ENCODE results near the gene LMX1B. TPM values are rescaled to one million over a fixed set of nuclear protein-coding genes. Genes with fewer than 3 reads are reported as not detected.

LMX1B gene
- total and polyA plus RNA-seq, 10 donors, result 0.02 to 0.25 TPM; not detected in 8

DNA sequence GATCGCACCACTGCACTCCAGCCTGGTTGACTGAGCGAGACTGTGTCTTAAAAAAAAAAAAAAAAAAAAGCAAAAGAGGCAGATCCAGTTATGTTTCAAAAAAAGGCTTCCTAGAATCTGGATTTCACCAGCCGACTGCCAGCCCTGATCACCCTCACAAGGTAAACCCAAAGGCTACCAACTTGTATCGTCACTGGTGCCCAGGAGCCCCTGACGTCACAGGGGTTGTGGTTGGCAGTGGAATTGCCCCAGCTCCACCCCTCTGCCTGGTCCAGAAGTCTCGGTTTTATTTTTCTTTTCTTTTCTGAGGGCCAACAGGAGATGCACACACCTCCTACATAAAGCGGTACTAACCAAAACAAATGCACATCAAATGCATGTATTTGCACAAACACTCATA, 6.0 kb upstream of the LMX1B start:
- Histone ChIP-seq H3K27me3 (replicated peaks in 1 of 7) (peaks cover 9 to 88% (median 39%) of the 10 kb centered on the region in 7 donors), H3K9me3 (no peaks in the 10 kb centered on the region), H3K4me3 (no peak overlapping the region), H3K36me3 (no peaks in the 10 kb centered on the region), H3K4me1 (peaks cover 12 to 38% (median 18%) of the 10 kb centered on the region in 6 donors), H3K27ac (no peak overlapping the region)
- TF ChIP-seq POLR2A (IDR thresholded peaks at IDR 0.05), result no peak
- TF ChIP-seq, protein P1, sequence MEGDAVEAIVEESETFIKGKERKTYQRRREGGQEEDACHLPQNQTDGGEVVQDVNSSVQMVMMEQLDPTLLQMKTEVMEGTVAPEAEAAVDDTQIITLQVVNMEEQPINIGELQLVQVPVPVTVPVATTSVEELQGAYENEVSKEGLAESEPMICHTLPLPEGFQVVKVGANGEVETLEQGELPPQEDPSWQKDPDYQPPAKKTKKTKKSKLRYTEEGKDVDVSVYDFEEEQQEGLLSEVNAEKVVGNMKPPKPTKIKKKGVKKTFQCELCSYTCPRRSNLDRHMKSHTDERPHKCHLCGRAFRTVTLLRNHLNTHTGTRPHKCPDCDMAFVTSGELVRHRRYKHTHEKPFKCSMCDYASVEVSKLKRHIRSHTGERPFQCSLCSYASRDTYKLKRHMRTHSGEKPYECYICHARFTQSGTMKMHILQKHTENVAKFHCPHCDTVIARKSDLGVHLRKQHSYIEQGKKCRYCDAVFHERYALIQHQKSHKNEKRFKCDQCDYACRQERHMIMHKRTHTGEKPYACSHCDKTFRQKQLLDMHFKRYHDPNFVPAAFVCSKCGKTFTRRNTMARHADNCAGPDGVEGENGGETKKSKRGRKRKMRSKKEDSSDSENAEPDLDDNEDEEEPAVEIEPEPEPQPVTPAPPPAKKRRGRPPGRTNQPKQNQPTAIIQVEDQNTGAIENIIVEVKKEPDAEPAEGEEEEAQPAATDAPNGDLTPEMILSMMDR (IDR thresholded peaks at IDR 0.05 in 8 of 11, conservative IDR thresholded peaks at IDR 0.05 in 3 of 11), result no peak
- TF ChIP-seq POLR2AphosphoS5 (IDR thresholded peaks at IDR 0.05), result no peak
- DNase-seq, result no peak
- 62 to 79% (median 69%) methylated on average over 7 of the region's 7 CpGs for WGBS, 5 donors
- intact Hi-C loops (cut with DNase I; ENCODE audit: low total_unique reads), result loop anchor here (10.0 kb wide), 1 partner anchor 177 kb away; no protein-coding TSS in a partner anchor

DNA sequence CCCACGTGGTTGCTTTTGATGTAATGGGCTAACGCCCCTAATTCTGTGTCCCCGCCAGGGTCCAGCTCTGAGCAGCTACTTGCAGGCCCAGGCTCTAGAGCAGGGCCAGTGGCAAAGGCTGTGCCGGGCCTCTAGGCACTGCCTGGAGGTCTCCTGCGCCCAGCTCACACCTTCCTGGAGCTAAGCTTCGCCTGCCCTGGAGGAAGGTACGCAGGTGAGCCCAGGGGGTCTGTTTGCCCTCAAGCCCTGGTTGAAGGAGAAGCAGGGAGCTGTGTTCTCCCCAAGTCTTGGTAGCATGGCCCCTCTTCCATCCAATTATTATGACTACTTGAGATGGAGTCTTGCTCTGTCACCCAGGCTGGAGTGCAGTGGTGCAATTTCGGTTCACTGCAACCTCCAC, 5.2 kb upstream of the LMX1B start:
- Histone ChIP-seq H3K27me3 (replicated peaks in 1 of 7) (peaks cover 16 to 88% (median 47%) of the 10 kb centered on the region in 7 donors), H3K9me3 (no peaks in the 10 kb centered on the region), H3K36me3 (no peaks in the 10 kb centered on the region), H3K4me1 (peaks cover 19 to 46% (median 26%) of the 10 kb centered on the region in 6 donors), H3K4me3 (no peak overlapping the region), H3K27ac (no peak overlapping the region)
- intact Hi-C loops (cut with DNase I; ENCODE audit: low total_unique reads), result loop anchor here (10.0 kb wide), 1 partner anchor 176 kb away; no protein-coding TSS in a partner anchor
- 82 to 92% (median 88%) methylated on average over 8 of the region's 8 CpGs for WGBS, 5 donors
- no peak for DNase-seq
- TF ChIP-seq POLR2AphosphoS5 (IDR thresholded peaks at IDR 0.05) (no peak), POLR2A (IDR thresholded peaks at IDR 0.05) (no peak)
- TF ChIP-seq, protein P1 (IDR thresholded peaks at IDR 0.05 in 8 of 11, conservative IDR thresholded peaks at IDR 0.05 in 3 of 11), result no peak

DNA sequence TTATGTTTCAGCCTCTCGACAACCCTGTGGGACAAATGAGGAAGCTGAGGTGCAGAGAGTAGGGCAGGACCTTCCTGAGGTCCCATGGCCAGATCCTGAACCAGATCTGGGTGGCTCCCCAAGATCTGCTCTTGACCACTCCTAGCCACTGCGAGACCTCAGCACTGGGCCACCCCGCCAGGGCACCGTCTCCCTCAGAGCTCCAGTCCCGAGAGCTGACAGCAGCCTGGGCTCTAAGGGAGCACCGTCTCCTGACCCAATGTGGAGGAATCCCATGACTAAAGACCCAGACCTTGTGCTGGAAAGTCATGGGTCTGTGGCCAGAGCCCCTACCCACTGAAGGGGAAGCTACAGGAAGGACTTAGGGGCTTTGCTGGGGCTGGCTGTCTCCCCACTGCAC, 4.5 kb upstream of the LMX1B start:
- H3K9me3 ChIP-seq, result no peaks in the 10 kb centered on the region
- H3K27me3 ChIP-seq (replicated peaks in 1 of 7), result peaks cover 16 to 88% (median 49%) of the 10 kb centered on the region in 7 donors
- TF ChIP-seq POLR2A (IDR thresholded peaks at IDR 0.05) (no peak), POLR2AphosphoS5 (IDR thresholded peaks at IDR 0.05) (no peak)
- TF ChIP-seq, protein P1 (IDR thresholded peaks at IDR 0.05 in 8 of 11, conservative IDR thresholded peaks at IDR 0.05 in 3 of 11), result no peak
- DNase-seq, result no peak
- no peaks in the 10 kb centered on the region for H3K36me3 ChIP-seq
- intact Hi-C loops (cut with DNase I; ENCODE audit: low total_unique reads), result loop anchor here (10.0 kb wide), 1 partner anchor 176 kb away; no protein-coding TSS in a partner anchor
- peaks cover 19 to 46% (median 26%) of the 10 kb centered on the region in 6 donors for H3K4me1 ChIP-seq
- H3K4me3 ChIP-seq, result no peak overlapping the region
- WGBS, 5 donors, result 34 to 84% (median 73%) methylated on average over 2 to 6 of the region's 6 CpGs
- H3K27ac ChIP-seq, result no peak overlapping the region

DNA sequence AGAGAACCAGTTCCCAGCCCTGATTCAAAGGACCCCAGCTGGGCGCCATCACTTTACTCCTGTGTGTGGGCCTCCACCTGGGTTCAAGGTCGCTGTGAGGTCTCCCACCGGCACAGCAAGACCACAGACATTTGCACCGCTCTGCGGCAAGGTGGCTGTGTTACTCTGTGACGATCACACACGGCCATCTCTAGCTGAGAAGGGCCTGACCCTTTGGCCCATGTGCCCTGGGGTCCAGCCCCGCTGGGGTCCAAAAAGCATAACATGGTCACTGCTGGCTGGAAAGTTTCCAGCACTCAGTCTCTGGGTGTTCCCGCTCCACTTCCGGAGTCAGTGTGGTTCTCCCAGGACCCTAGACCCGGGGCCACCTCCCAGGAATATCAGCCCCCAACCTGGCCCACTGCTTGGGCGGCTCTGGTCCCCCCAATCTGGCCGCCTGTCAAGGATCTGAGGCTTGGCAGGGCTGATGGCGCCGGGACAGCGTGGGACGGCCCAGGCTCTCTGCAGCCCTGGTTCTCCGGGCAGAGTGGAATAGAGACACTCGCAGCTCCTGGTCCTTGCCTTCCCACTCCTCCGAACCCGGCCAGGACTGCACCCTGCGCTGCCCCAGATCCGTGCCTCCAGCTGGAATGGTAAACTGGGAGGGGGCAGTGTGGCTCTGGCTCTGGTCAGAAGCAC, 3.9 kb upstream of the LMX1B start:
- WGBS, 5 donors, result 14 to 38% (median 22%) methylated on average over 12 to 23 of the region's 23 CpGs
- DNase-seq, result no peak
- TF ChIP-seq POLR2A (IDR thresholded peaks at IDR 0.05) (no peak), POLR2AphosphoS5 (IDR thresholded peaks at IDR 0.05) (no peak)
- TF ChIP-seq, protein P1 (IDR thresholded peaks at IDR 0.05 in 8 of 11, conservative IDR thresholded peaks at IDR 0.05 in 3 of 11), result no peak
- peaks cover 22 to 92% (median 55%) of the 10 kb centered on the region in 7 donors for H3K27me3 ChIP-seq (replicated peaks in 1 of 7)
- H3K36me3 ChIP-seq, result no peaks in the 10 kb centered on the region
- H3K4me1 ChIP-seq, result peaks cover 22 to 53% (median 32%) of the 10 kb centered on the region in 6 donors
- no peak overlapping the region for H3K27ac ChIP-seq
- no peak overlapping the region for H3K4me3 ChIP-seq
- intact Hi-C loops (cut with DNase I; ENCODE audit: low total_unique reads), result loop anchor here (10.0 kb wide), 1 partner anchor 175 kb away; no protein-coding TSS in a partner anchor
- no peaks in the 10 kb centered on the region for H3K9me3 ChIP-seq

Data from spleen (tissue), 11 donors.